SK-N-DZ (cell line): ENCODE data around the gene PHB1. TPM values are rescaled to one million over a fixed set of nuclear protein-coding genes. Genes with fewer than 3 reads are reported as not detected.

Experiments
- DNase-seq: peaks from one replicate; pipeline ENCODE4 v3.0.0-alpha.2; 2015; ENCODE audit warnings: low spot score
- polyA plus RNA-seq, 2 experiments: library from polyadenylated mRNA; depleted of rRNA; stranded (reverse); fragments of >200 nt; gene quantifications; 2 replicates each; pipeline ENCODE4 v1.2.3, GENCODE V29; 2014

PHB1 gene
- polyA plus RNA-seq (2014; cell fraction: cytosol; rRNA removed), result 244 and 301 TPM in 2 replicates
- polyA plus RNA-seq (2014; cell fraction: nucleus; rRNA removed), result 137 and 172 TPM in 2 replicates

DNA sequence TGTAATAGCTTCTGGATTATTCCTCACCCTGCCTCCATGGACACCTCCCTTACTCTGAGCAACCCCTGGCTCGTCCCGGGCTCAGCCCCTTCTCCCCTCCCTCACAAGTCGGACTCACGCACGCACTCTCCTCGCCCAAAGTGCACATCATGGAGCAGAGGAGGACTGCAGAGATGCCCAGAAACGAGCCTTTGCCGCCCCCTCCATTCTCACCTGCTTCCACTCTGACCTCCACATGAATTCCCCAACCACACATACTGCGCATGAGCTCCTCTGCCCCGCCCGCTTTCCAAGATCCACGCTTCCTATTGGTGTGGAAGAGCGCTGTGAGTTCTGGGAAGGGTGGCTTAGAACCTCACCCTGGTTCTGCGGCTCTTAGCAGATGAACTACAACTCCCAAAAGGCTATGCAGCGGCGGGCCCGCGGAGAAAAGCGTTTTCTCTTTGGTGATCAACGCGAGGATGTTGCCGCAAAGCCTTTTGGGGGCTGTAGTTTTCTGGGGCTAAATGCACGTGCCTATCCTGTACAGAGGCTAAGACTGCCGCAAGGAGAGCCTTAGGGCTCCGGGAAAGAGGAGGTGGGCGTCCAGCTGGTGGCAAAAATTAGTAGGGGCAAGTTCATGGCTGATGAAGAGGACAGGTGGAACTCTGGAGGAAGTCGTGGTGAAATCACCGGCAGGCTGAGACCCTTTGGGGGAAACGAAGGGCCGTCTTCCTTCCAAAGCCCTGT, at the start of gene PHB1:
TSS of gene PHB1 (minus strand) at position 261 of the 729 bp plus-strand sequence. CDS start 1,618 bp downstream, outside the sequence.
- peak; percentile 99 for DNase-seq

DNA sequence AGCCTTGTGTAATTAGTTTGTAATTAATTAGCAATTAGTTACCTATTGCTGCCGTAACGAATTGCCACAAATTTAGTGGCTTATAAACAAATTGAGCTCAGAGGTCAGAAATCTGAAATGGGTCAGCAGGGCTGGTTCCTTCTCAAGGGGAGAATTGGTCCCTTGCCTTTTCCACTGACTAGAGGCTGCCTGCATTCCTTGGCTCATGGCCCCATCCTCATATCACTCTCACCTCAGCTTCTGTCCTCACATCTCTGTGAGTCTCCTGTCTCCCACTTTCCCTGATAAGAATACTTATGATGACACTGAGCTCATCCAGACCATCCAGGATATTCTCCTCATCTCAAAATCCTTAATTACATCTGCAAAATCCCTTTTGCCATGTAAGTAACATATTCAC, 49.4 kb upstream of the PHB1 start:
- no peak for DNase-seq

DNA sequence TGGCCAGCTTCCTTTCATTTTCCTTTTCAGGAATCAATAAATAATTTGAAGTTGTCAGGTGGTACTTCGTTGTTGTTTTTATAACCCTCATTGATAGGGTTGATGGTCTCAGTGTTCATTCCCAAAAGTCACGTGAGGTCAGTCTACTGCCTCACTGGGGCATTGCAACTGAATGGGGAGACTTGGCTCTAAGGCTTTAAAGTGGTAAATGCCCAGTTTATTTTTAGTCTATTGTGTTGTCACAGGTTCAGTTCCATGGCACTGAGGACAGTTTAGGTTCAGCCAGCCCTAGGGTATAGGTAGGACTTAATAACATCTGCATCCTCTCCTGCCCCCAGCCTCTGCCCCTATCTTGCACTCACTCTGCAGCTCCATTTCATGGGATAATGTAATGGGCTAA, 46.9 kb upstream of the PHB1 start:
- DNase-seq, result no peak

DNA sequence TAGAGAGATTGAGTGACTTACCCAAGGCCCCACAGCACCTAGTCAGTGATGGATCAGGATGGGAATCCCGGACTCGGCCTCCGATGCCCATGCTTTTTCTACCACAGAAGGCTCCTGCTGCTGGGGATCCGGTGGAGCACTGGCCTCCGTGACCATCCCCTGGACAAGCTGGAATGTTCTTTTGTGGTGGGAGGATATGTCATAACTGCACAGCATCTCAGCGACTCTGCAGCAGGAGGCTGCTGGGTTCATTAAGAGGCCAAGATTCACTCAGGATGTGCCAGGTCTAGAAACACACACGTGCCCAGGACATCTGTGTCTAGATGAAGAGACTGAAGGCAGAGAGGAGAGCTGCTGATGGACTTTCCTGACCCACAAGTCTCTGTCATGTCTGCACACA, 45.7 kb upstream of the PHB1 start:
- no peak for DNase-seq

DNA sequence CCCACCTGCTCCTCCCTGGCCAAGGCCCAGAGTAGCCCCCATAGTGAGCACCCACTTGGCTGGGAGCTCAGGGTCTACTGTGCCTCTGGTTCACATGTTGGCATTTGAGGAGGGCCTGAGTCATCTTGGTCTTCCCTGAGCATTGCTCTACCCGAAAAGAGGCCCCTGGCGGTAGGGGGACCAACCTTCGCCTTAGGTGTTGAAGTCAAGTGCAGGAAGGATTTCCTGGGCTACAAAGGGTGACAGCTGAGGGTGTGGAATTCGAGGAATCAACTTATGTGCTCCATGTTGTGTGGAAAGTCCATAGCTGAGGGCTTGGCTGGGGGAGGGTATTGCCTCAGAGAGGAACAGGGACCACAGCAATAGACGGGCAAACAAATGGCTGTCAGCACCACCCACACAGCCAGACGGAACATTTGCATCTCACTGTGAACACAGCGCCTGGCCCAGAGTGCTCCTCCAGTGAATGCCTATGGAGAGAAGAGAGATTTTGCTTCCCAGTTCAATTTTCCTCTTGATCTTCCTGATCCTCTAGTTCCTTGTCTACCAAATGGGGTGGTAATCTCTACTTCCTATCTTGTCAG, 44.8 kb upstream of the PHB1 start:
- no peak for DNase-seq

DNA sequence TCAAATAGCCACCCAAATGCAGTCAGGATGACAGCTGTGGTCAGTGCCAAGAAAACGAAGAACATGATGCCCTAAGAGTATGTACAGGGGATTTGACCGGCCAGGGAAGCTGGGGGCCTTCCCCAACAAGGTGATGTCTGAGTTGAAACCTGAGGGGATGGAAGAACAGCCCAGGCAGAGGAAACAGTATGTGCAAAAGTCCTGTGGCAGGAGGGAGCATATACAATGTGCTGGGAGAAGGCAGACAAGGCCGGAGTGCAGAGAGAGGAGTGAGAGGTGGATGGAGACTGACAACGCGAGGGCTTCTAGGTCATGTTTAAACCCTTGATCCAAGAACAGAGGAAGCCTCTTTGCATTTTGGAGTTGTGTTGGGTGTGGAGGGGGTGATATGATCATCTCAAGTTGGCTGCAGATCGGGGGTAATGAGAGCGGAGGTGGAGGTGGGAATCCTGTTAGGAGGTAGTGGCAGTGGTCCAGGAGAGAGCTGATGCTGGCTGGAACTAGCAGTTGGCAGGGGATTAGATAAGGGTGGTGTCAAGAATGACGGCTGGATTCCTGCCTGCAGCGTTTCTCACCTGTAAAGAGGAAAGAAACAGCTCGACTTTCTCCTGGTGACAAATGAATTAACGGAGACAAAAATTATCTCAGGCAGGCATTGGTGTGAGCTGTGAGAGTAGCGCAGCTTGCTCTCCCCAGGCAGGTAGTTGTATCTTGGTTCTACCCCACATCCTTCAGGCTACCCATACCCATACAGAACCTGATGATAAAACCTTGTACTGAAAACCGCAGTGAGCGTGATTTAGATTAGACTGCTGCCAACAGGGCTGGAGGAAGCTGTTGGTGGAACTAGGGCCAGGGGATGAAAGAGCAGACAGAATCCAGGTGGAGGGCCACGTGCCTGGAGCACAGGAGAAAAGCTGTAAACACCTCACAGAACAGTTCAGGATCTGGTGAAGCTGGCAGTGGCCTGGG, 43.2 kb upstream of the PHB1 start:
- no peak for DNase-seq

DNA sequence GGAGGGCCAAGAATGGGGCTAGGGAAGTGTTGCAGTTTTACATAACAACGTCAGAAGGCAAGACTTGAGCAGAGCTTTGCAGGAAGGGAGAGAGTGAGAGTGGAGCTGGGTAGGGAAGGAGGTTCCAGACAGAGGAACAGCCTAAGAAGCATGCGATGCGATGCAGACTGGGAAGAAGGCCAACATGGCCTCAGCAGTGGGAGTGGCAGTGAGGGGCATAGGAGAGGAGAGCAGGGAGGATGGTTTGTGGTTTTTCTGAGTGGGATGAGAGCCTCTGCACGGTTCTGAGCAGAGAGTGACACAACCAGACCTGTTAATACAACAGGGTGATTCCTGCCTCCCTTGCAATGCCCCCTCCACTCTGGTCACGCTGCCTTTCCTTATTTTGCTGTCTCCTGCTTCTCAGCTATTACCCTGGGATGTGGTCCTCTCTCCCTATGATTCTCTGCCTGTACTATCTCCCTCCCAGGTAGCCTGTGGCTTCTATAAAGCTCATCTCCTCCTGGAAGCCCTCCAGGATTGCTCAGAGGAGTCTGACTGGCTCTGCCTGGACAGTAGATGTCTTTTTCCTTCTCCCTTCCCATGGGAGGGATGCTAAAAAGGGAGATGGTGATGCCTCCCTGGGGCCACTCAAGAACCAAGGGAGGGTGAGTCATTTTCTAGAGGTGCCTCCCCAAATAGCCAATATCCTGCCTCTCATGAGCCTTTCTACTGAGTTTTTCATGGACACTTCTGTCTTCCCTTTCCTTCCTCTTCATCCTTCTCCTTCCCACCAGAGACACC, 41.7 kb upstream of the PHB1 start:
- no peak for DNase-seq

DNA sequence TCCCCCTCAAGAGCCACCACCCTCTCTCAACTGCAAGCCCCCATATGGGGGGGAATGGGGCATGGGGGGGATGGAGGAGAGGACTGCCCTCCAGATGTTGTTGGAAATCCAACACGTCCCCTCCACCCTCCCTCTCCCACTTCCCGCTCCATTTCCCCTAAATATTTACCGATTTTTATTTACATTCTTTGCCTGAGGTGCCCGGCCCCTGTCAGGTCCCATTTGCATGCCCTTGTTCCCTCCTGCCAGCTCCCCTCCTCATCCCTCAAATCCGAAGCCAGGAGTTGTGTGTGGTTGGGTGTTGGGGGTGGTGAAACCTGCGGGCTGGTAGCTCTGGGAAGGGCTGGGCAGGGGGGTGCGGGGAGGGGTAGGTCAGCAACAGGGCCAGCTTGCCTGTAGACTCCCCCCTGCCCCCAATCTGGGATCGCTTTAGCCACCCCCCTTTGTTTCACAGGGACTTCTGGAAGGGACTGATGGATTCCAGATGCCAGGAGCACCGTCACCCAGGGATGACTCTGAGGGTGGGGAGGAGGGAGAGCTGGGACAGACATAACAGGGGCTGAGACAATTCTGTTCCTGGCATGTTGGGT, 40.7 kb upstream of the PHB1 start:
- DNase-seq, result no peak

DNA sequence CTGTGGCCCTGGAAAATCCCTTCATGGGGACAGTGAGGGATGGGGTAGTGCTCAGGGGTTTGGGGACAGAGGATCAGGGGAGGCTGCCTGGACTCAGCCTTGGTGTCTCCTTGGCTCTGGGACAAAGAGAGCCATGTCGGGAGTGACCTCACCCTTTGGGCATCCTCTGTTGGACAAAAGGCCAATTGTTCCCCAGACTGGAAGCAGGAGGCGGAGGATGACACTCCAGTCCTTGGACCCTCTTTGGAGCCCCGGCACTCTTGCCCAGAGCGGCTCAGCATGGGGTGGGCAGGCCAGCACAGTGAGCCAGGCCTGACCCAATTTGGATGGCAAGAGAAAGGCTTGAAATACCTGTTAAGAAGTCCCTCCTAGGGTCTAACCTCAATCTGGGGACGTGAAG, 39.4 kb upstream of the PHB1 start:
- DNase-seq, result no peak

DNA sequence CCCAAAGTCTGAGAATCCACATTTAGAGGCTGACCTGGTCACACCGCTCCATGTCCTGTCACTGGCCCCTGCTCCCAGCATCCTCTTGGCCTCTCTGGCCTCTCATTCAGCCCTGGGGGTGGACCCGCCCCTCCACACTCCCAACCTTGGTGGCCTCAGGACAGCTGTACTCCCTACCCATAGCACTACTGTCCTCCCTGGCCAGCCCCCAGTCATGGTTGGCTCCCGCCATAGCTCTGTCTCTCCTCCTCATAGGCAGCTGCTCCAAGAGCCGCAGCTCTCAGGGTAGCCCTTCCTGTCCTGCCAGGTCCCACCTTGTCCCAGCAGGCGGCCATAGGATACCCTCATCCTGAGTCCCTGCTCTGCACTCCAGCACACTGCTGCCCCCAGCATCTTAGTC, 38.0 kb upstream of the PHB1 start:
- no peak for DNase-seq

DNA sequence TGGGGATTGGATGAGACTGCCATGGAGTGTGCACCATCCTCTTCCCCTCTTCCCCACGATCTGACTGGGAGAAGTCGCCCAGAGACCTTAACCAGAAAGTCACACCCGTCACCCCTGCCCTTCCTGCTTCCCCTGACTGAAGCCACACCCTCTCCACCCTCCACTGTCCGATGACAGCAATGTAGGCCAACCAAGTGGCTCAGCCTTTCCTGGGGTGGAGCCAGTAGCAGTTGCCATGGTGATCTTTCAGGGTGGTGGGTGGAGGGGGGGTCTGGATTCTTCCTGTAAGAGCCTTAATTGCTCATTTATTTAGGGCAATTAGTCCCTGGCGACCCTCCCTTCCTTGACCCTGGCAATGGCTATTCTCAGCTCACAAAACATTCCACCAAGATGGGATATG, 37.5 kb upstream of the PHB1 start:
- DNase-seq, result no peak

DNA sequence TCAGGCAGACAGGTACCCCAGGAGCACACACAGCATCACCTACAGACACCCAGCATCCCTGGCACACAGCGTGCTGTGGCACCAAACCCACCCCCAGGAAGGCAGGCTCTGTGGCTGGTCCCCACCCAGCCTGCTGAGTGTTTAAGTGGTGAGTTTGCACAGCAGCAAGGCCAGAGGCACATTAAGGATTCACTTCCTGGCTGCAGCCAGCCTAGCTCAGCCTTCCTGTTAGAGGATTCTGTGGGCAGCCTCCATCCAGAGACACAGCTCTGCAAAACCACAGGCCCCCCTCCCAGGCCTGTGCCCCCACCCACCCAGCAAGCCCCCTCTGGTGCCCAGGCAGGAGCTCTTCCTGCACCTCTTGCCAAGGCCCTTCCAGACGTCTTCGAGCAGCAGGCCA, 36.1 kb upstream of the PHB1 start:
- DNase-seq, result no peak

DNA sequence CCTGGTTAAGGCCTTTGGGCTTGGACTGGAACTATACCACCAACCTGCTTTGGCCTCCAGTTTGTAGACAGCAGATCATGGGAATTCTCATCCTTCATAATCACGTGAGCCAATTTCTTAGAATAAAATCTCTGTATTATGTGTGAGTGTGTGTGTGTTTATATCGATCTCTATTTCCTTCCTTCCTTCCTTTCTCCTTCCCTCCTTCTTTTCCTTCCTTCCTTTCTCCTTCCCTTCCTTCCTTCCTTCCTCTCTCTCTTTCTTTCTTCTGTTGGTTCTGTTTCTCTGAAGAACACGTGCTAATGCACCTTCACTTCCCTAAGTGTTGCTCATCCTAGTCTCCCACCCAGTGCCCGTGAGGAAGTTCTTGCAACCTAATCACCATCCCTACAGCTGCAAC, 35.5 kb upstream of the PHB1 start:
- no peak for DNase-seq

DNA sequence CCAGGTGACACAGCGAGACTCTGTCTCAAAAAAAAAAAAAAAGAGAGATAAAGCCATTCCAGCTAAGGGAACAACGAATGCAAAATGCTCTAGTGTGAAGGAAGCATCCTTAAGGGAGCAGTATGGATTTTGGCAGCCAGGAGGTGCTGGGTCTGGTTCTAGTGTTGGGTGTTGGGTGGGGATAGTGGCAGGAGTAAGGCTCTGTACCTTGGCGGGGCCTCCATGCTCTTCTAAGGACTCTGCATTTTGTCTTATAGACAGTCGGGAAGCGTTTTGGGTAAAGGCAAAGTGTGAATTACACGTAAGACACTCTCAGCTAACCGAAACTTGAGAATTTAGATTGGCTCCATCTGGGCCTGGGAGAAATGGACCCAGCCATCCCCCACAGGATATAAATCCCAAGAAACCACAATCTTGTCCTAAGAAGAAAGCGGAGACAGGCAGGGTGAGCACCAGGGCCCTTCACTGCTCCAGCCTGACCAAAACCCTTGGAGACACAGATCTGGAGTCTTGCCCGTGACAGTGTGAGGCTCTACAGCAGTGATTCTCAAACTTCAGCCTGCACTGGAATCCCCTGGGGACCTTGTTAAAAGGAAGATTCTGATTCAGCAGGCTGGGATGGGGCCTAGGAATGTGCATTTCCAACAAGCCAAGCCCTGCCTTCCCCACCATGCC, 33.1 kb upstream of the PHB1 start:
- DNase-seq, result no peak

DNA sequence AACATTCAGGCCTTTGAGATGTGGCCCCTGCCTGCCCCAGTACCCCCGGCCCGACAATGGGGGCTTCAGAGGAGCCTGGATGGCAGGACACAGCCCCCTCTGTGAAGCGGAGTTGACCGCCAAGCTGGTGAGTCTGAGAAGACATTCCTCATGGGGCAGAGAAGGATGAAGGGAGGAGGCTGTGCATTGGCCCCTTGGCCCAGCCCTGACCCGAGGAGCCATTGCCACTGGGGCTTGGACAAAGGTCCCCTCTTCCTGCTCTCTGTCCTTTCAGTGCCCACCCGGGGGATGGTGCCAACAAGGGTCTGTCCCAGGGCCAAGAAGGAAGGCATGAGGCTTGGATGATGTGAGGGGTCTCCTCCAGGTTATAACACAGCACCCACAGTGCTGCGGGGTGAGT, 30.9 kb upstream of the PHB1 start:
- no peak for DNase-seq

DNA sequence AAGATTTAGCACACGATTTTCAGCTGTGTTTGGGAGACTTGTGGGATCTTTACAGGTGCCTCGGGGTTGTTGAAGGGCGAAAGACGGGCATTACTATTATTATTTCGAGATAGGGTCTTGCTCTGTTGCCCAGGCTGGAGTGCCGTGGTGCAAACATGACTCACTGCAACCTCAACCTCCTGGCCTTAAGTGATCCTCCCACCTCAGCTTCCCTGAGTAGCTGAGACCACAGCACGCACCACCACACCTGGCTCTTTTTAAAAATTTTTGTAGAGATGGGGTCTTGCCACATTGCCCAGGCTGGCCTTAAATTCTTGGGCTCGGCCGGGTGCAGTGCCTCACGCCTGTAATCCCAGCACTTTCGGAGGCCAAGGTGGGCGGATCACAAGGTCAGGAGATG, 29.7 kb upstream of the PHB1 start:
- no peak for DNase-seq

DNA sequence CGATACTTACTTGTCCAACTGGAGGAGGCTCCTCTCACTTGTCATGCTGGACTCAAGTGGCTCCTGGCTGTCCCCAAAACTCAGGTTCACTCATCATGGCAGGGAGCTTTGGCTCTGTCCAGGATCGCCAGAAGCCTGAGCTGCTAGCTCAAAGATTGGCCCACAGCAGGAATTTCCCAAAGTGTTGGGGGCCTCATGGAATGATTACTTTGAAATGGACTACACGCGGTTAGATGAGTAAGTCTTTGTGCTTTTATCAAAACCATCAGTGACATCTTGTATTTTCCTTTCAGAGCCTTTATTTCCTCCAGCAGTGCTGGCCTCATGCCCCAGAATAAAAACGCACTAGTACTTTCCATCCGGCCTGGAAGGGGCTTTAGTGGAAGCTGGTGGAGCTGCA, 29.2 kb upstream of the PHB1 start:
- no peak for DNase-seq

DNA sequence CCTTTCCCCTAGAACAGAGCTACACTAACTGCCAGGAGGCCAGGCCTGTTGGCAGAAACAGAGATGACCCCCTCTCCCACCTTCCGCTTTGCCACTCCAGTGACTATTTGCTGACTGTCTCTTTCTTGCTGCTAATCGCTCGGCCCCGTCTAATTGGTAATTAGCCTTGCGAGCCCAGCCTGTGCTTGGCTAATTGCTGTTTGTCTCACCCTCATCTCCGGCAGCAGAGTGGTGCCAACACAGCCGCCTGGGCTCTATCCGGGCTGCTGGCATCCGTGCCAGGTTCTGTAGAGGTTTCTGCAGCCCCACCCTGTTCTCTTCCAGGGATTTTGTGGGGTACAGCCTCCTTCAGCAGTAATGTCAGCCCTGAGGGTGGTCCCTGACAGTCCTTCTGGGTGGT, 27.4 kb upstream of the PHB1 start:
- no peak for DNase-seq

DNA sequence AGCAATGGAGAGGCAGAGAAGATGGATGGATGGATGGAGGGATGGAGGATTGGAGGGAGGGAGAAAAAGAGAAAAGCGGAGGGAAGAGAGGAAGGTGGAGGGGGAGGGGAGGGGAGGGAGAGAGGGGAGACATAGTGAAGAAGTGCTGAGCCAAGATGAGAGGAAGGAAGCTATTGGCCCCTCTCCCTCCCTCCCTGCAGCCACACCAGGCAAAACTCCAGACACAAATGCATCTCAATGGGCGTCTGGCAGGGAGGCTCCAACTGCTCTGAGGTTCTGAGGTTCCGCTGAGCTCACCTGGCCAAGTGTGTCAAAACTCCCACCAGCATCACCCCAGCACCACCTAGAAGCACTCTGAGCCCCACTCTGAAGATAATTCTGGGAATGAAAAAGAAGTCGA, 26.9 kb upstream of the PHB1 start:
- no peak for DNase-seq

DNA sequence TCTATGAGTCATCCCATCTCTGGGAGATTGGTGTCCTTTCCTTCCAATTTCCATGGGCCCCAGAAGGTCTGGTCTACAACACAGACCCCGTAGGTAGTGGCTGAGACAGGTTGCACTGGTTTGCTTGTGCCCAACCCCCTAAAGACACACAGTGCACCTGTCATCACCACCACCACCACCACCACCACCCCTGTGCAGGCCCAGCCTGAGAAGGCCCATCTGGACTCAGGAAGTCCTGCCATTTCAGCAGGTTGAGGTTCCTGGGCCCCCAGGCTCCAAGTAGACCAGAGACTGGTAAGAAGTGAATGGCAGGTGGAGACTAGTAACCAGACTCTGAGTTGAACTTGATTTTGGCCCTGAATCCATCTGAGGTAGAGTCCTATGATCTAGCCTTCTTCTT, 25.9 kb upstream of the PHB1 start:
- no peak for DNase-seq
